Measurements from ENCODE around the gene CCDC63.

CCDC63 gene

GRCh38 chr12:110885152-110885840 lies 38.5 kb downstream of the CCDC63 start:
- no peak for DNase-seq (ENCODE audit: low spot score)

GRCh38 chr12:110888256-110888991 lies 41.6 kb downstream of the CCDC63 start:
- DNase-seq (ENCODE audit: low spot score) = no peak

DNA sequence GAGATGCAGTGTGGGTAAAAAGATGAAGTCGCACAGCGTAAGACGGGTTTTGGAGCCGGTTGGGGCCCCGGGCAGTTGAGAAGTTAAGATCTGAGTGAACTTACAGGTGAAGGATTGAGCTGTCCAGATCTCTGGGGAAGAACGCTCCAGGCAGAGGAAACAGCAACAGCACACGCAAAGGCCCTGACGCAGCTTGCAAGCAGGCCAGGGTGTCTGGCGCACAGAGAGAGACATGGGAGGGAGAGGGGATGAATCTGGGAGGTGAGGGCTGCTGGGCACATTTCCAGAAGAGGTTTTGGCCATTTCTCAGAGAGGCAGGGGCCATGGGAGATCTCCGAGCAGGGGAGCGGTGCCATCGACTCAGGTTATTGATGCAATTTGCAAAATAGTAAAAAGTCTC lies 42.6 kb downstream of the CCDC63 start:
- DNase-seq (ENCODE audit: low spot score) = no peak

DNA sequence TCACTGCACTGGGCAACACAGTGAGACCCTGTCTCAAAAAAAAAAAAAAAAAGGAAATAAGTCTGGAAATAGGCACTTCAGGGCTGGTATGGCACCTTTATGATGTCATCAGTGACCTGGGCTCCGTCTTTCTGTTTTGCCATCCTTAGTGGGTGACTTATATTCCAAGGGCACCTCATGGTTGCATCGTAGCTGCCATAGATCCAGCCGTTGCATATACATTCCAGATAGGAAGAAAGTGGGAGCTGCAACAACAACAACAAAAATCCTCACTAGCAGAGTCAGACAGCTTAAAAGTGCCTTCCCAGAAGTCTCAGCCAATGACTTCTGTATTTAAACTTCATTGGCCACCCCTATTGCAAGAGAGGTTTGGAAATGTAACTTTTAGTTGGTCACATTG lies 47.2 kb downstream of the CCDC63 start:
- DNase-seq (ENCODE audit: low spot score) = no peak

- no peak for DNase-seq (ENCODE audit: low spot score)
Measured at GRCh38 chr12:110896559-110896958, 49.8 kb downstream of the CCDC63 start.

- DNase-seq (ENCODE audit: low spot score) = no peak
Measured at GRCh38 chr12:110901401-110901800, 54.6 kb downstream of the CCDC63 start.

DNA sequence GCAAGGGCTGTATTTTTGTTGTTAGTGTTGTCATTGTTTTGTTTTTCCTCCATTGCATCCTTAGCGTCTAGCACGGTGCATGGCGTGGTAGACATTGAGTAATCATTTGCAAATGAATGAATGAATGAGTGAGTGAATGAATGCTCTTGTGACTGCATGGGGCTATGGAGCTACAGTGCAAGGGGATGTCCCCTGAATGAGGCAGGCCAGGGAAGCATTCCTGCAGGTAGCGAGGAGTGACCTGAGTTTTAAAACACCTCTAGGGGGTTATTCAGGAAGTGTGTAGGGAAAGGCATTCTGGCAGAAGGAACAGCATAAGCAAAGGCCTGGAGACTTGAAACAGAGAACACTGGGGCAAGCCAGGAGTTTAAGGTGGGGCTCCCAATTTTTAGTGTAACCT lies 56.7 kb downstream of the CCDC63 start:
- DNase-seq (ENCODE audit: low spot score) = no peak

DNA sequence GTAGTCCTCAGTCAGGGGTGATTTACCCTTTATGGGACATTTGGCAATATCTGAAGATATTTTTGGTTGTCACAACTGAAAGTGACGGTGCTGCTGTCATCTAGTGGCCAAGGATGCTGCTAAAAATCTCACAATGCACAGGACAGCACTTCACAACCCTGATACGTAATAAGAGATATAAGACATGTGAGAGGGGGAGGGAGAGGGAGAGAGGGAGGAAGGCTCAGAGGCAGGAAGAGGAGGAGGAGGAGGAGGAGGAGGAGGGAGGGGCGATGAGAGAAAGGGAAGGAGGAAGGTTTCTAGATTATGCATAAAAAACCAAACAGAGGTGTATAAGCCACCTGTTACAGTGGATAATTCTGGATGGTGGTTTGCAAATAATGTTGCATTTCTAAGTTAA lies 59.3 kb downstream of the CCDC63 start:
- no peak for DNase-seq (ENCODE audit: low spot score)

DNA sequence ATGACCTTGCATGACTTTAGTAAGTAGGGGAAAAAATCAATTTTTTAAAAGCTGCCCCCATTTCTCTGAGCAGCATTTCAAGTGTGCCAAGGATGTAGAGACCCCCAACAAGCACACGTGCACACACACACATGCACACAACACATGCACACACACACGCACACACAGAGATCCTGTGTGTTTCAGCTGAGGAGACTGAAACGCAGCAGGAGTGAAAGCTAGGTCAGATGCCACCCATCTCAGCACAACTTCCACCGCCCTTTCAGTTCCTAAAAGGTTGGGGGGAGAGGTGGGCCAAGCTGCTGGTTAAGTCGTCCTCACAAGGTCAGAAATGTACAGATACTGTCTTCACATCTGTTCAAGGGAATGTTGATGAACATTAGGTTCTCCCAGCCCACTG lies 59.7 kb downstream of the CCDC63 start:
- DNase-seq (ENCODE audit: low spot score) = no peak

DNA sequence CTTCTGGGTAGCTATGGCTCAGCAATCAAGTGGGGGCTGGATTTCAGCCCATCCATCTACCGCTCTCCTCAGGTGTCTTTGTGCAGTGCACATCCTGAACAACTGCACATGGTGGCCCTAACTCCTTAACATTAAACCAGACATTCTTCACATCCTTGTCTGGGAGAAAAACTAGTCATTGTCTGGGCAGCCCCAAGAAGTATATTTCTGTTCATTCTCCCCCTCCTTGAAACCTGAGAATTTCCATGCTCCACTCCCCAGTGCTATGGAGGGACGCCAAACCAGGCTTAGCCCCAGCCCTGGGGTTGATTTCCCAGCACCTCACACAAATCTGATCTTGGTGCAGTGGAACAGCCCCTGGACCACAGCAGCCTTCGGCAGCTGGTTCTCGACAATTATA lies 60.2 kb downstream of the CCDC63 start:
- no peak for DNase-seq (ENCODE audit: low spot score)

DNA sequence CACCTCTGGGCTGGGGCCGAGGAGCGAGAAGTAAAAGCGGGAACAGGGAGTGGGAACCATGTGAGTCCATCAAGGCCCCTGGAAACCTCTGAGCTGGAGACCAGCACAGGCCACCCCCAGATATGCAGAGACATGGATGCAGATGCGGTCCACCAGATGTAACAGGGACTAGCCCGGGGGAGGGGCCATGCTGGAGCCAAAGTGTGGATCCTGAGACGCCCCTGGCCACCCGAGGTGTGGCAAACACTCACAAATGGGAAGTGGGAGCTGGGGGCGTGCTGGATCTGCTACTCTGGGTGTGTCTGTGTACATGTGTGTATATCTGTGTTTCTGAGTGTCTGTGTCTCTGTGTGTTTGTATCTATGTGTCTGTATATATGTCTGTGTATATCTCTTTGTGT lies 60.8 kb downstream of the CCDC63 start:
- DNase-seq (ENCODE audit: low spot score) = no peak

- no peak for DNase-seq (ENCODE audit: low spot score)
Measured at GRCh38 chr12:110908377-110909152, 61.8 kb downstream of the CCDC63 start.

DNA sequence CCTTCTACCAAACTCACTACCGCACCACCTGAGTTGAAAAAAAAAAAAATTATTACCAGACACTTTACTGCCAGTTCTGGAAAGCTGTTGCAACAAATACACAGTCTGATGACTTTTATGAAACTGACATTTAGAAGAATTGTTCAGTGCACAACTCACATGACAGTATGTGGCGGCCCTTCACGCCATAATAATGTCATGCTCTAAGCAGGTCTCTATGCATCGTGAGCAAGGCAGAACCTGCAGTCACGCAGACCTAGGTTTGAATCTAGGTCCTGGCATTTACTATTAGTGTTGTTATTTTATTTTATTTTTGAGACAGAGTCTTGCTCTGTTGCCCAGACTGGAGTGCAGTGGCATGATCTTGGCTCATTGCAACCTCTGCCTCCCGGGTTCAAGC lies 65.5 kb downstream of the CCDC63 start:
- no peak for DNase-seq (ENCODE audit: low spot score)

GRCh38 chr12:110913119-110914056 lies 66.6 kb downstream of the CCDC63 start:
- no peak for DNase-seq (ENCODE audit: low spot score)

DNA sequence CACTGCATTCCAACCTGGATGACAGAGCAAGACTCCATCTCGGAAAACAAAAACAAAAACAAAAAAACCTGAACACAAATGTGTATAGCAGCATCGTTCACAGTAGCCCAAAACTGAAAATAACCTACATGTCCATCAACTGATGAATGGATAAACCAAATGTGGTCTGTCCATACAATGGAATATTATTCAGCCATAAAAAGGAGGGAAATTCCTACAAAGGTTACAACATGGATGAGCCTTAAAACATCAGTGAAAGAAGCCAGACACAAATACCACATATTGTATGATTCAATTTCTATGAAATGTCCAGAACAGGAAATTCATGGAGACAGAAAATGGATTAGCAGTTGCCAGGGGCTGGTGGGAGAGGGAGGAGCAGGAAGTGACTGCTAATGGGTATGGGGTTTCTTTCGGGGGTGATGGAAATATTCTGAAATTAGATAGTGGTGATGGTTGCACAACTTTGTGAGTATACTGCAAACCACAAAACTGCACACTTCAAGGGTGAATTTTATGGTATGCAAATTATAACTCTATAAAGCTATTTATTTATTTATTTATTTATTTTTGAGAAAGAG lies 69.6 kb downstream of the CCDC63 start:
- no peak for DNase-seq (ENCODE audit: low spot score)

GRCh38 chr12:110917467-110917866 lies 70.7 kb downstream of the CCDC63 start:
- no peak for DNase-seq (ENCODE audit: low spot score)

DNA sequence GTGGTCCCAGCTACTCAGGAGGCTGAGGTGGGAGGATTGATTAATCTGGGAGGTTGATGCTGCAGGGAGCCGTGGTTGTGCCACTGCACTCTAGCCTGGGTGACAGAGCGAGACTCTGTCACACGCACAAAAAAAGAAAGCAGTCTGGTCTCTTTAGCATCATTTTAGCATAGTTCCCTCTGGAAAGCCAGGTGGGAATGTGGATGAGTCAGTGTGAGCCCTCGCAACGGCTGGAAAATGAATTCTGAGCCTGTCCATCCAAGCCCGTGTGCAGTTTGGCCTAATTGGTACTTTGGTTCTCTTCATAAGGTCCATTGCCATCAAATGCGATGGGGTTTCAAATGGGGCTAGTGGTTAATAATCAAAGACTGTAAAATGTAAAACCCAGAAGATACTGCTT lies 71.2 kb downstream of the CCDC63 start:
- no peak for DNase-seq (ENCODE audit: low spot score)

DNA sequence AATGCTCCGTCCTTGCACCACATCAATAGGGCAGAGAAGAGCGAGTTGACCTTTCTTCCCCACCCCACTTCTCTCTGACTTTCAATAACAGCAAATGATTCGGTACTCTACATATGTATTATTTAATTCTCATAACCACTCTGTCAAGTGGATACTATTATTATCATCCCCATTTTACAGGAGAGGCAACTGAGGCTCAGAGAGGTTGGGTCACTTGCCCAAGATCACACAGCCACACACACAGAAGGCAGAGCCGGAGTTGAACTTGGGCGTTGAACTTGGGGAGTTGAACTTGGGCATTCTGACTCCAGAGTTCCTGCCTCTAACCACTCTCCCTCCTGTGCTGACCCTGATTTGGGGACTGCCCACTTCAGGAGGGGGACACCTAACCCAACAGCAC lies 72.9 kb downstream of the CCDC63 start:
- DNase-seq (ENCODE audit: low spot score) = no peak

GRCh38 chr12:110920324-110920910 lies 73.6 kb downstream of the CCDC63 start, which contains the start of gene MYL2:
Gene MYL2, minus strand, starts transcription at chr12:110920579. Its CDS starts 50 bp downstream, at chr12:110920529.
- no peak for DNase-seq (ENCODE audit: low spot score)

DNA sequence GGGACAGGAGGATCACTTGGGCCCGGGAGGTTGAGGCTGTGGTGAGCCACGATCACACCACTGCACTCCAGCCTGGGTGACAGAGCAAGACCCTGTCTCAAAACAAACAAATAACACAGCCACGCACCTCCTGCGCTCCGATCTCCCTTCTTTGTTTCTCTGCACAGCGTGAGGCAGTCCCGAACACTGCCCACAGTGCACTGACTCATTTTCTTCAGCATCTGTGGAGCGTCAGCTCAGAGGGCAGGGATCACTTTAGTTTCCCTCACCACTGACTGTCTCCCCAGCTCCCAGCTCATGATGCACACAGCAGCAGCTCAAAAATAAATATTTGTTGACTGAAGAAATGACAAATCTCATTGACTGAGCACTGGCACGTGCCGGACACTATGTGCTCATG lies 74.5 kb downstream of the CCDC63 start:
- DNase-seq (ENCODE audit: low spot score) = peak; percentile 40

DNA sequence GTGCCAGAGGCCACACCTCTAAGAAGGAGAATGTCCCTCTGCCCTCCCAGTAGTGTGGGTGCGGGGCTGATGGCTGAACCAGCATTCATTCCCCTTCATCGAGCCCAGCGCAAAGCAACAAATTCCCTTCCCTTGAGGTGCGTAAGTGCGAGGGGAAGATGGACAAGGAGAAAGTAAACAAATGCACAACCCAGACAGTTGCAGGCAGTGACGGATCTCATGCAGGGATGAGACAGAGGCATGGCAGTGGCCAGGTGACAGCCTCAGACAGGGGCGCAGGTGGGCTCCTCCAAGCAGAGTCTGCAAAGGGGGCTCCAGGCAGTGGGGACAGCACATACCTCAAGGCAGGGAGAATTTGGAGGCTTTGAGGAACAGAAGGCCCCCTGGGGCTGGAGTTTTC lies 75.9 kb downstream of the CCDC63 start:
- no peak for DNase-seq (ENCODE audit: low spot score)
